Measurements from ENCODE around the gene TCERG1L. TPM values are rescaled to one million over a fixed set of nuclear protein-coding genes. Genes with fewer than 3 reads are reported as not detected.
A peak's percentile ranks its signal among the peaks of the same experiment; 100 is the strongest.
"Not testable (repeated sequence)": the region's sequence is repeated elsewhere in the genome, so short reads cannot be mapped to it uniquely, and the experiment has no call there.

Gene TCERG1L
- total RNA-seq, 1 donor from 2014 or later, result 0.48 TPM

- no peak for DNase-seq (ENCODE audit: low spot score)
Measured at GRCh38 chr10:131084791-131085090, 226.8 kb downstream of the TCERG1L start.

GRCh38 chr10:131083915-131084790, 227.4 kb downstream of the TCERG1L start:
- no peak for DNase-seq (ENCODE audit: low spot score)

GRCh38 chr10:131082991-131083481, 228.5 kb downstream of the TCERG1L start:
- DNase-seq (ENCODE audit: low spot score), result no peak

DNA sequence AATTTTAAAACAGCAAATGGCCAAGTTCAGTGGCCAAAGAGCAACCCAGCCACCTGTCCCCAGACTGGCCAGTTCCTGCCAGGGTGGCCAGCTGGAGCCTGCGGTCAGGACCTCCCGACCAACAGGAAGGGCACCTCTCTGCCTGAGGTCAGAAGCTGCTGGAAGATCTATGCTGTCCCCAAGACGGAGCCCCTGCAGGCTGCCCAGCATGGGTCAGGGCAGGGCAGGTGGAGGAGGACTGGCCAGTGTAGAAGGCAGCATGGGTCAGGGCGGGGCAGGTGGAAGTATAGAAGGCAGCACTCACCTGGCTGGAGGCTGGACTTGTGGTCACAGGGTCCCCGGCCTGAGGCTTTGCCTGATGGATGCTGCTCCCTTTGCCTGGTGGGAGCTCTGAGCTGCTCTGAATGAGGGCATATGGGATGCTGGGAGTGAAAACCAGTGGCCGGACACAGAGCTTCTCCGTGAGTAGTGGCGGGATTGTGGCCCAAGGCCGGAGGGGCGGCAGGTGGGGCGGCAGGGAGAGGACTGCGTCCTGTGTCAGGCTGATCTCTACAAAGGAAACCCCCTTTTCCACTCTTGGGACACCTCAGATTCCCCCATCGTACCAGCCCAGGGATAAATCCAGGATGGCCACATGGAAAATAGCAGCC, 229.2 kb downstream of the TCERG1L start:
- no peak for DNase-seq (ENCODE audit: low spot score)

DNA sequence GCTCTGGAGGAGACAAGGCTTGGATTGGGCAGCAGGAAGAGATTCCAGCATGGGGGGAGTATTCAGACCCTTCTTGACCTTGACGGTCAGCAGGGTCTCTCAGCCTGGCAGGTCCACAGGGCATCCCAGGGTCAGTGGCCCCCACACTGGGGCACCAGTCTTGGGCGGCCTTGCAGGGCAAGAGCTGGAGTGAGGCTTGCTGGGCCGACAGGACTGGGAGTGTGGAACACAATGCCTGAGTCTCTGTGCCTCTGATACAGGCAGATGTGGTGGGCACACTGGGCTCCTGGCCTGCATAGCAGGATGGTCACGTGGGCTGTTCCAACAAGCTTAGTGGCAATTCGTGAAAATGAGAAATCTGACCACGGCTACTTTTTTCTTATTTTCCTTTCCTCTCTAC, 229.7 kb downstream of the TCERG1L start:
- no peak for DNase-seq (ENCODE audit: low spot score)

DNA sequence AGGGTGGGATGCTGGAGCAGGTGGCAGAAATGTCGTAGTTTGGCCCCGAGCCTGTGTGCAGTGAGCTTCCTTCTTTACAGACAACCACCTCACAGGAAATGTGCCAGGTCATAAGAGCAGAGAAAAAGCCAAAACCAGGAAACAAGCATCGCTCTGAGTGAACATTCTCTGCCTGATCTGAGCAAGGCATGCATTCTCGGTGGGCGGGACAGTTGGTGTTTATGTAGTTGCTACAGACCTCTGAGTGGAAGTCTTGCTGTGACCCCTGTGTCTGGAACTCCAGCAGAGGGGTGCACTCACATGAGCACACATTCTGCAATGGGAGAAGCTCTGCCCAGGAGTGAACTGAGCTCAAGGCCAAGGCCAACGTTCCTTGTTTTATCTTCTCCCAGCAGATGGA, 230.1 kb downstream of the TCERG1L start:
- DNase-seq (ENCODE audit: low spot score), result peak; percentile 8

- no peak for DNase-seq (ENCODE audit: low spot score)
Measured at GRCh38 chr10:131080571-131080970, 230.9 kb downstream of the TCERG1L start.

DNA sequence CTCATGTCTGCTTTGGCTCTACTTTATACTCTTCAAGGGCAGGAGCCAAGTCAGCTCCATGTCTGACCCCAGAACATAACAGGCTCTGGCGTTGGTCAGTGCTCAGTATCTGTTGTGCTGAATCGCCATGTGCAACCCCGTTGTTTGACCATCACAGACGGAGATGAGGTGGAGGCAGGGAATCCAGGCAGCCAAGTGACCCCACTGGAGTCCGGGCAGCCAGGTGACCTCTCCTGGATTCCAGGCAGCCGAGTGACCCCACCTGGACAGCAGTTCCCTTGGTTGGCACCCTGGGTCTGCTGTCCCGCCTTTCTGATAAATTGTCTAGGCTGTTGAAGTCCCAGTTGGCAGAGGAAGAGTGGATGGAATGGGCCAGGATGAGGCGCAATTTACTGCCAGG, 232.2 kb downstream of the TCERG1L start:
- DNase-seq (ENCODE audit: low spot score), result no peak

GRCh38 chr10:131078882-131079280, 232.6 kb downstream of the TCERG1L start:
- not testable (repeated sequence) for DNase-seq (ENCODE audit: low spot score)

DNA sequence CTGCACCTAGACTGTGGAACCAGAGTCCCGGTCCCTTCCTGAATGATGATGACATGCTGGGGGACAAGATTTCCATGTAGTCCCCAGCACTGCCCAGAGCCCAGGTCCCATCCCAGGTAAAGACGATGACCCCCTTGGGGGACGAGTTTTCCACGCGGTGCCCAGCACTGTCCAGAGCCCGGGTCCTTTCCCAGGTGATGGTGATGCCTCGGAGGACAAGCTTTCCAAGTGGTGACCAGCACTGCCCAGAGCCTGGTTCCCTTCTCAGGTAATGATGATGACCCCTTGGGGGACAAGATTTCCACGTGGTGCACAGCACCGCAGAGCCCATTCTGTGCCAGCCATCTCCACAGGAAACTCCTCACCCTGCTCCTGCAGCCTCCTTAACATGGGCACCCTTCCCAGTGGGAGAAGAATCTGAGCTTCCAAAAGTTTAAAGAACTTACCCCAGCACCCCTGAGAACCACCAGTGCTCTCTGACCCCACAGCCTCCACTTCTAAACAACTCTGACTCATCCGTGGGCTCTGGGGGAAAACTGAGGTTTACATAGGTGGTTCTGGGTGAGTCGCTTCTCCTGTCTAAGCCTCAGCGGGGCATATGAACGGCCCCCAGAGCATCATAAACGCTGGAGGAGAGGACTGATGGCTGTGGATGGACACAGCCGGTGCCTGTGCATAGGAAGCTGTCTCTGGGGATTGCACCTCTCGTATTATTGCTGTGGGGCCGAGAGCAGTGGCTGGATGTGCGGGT, 233.2 kb downstream of the TCERG1L start:
- no peak for DNase-seq (ENCODE audit: low spot score)

DNA sequence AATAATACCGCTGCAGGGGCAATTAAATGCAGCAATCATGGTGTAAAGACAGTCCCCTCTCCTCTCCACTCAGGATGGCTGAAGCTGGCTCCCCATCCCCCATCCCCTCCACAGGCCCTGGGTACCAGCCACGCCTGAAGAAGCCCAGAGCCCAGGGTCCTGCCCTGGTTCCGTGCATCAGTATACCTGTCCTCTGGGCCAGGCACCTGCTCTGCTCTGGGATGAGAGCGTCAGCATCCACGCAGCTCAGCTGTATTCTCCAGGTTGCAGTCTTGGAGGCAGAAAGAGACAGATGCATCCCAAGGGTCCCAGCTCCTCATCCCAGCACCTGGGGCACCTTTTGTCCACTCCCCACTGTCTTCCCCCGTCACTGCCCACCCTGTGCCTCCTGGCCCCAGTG, 233.8 kb downstream of the TCERG1L start:
- DNase-seq (ENCODE audit: low spot score), result no peak

- no peak for DNase-seq (ENCODE audit: low spot score)
Measured at GRCh38 chr10:131077031-131077430, 234.5 kb downstream of the TCERG1L start.

DNA sequence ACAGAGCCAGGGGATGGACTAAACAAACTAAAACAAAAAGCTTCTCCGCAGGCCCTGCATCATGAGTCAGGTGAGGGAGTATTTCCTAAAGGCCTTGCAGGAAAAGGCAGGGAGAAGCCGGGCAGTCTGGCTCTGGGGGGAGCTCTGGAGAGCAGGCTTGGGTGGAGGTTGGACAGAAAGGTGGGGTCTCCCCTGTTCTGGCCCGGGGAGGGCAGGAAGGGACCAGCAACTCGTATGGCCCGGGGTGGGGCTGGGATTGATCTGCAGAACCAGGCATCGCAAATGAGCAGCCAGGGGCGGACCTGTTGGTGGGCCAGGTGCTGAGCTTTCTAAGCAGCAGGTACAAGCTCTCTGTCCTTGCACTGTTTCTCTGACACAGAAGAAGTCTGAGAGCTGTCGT, 235.2 kb downstream of the TCERG1L start:
- DNase-seq (ENCODE audit: low spot score), result no peak

GRCh38 chr10:131075218-131075770, 236.2 kb downstream of the TCERG1L start:
- DNase-seq (ENCODE audit: low spot score), result no peak

DNA sequence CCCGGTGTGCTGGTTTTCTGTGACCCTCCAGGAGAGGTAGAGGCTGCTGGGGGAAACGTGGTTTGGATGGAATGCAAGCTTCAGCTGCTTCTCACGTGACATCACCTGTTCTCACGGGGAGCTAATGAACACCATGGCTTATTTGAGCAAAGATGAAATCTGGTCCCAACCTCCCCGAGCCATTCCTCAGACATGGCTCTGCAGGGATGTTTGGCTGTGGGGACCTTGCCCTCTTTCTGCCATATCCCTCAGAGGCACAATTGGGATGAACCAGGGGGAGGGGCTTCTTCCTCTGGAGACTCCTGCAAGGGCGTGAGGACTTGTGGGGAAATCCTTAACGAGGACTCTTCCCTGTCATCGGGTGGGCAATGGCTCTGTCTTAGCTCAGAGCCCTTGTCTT, 236.8 kb downstream of the TCERG1L start:
- no peak for DNase-seq (ENCODE audit: low spot score)

DNA sequence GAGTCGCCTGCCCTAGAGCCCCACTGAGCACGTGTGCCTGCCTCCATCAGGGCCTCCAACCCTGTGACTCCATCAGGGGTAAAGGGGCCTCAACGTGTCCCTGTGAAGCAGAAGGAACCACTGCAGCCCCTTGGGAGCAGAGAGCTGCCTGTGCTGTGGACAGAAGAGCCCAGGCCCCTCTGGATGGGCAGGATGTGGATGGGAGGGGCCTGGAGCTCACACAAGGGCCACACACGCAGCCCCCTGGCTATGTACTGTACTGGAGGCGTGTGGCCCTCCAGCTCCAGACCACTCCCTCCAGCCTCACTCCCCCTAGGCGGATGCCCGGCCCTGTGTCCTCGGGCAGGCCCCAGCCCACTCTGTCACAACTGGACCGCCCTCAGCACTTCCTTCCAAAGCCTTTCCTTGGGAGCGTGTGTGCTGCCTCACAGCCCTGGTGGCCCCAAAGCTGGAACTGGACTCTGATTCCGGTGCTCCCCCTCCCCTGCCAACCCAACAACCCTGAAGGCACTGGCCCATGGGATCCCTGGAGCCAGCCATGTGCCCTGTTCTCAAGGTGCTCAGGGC, 238.0 kb downstream of the TCERG1L start:
- no peak for DNase-seq (ENCODE audit: low spot score)

- DNase-seq (ENCODE audit: low spot score), result no peak
Measured at GRCh38 chr10:131072651-131073468, 238.7 kb downstream of the TCERG1L start.

DNA sequence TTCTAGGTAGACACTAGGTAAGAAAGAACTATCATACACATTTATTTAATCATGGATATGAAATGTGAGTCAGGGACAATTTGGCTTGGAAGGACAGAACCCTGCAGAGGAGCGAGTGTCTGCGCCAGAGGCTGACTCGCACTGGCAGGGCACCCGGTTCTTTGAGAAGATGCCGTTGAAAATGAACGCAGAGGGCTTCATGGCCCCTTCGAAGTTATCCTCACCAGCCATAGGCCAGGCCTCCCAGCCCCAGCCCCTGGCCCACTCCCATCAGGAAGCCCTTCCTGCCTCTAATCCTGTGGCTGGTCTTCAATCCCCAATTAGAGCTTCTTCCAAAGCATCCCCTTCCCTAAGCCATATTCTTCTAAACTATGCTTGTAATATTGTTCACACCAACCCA, 239.8 kb downstream of the TCERG1L start:
- no peak for DNase-seq (ENCODE audit: low spot score)

DNA sequence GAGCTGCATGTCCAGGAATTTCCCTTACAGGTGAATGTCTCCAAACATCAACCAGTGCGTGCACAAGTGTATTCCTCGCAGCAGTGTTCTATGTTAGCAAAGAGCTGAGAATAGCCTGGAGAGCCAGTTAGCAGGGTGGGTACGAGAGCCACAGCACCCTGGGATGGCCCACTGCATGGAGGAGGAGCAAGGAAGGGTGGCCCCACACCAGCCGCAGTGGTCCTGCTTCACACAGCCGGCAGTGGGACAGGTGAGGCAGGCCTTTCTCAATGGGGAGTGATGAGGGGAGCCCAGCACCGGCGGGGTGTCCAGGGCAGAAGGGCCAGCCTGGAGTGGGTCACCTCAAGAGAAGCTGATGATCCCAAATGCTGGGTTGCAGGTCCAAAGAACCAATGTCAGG, 240.7 kb downstream of the TCERG1L start:
- no peak for DNase-seq (ENCODE audit: low spot score)

- DNase-seq (ENCODE audit: low spot score), result no peak
Measured at GRCh38 chr10:131068760-131069159, 242.8 kb downstream of the TCERG1L start.

DNA sequence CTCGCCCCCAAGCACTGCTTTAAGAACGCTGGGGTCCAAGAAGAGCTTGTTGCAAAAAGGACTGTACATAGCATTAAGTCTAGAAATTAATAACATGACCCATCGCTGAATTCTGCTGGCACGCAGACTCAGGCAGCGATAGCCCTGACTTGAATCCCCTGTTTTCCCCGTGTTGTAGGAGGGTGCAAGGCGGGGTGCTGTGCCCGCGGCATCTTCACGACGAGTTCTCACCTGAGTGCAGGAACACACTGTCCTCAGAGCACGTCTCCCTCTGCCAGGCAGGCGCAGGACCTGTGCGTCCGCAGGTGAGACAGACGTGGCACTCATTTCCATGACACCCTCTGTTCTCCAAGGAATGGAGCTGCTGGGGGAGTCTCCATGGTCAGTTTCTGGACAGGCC, 243.2 kb downstream of the TCERG1L start:
- no peak for DNase-seq (ENCODE audit: low spot score)

Data from umbilical cord (tissue), 2 donors.